H1 (cell line): Measurements from ENCODE around the gene NAXD. TPM values are rescaled to one million over a fixed set of nuclear protein-coding genes. Genes with fewer than 3 reads are reported as not detected.

ENCODE experiments used
- CTCF ChIA-PET: fragments of 300-600 bp; sonication (Branson Sonifier 250); formaldehyde crosslinking; loops from one replicate; lab custom pipeline; 2021; ENCODE audit not compliant: partially characterized antibody; lab: Charles Lee
- POLR2A ChIA-PET: fragments of 300-600 bp; sonication (Branson Sonifier 250); formaldehyde crosslinking; loops from one replicate; lab custom pipeline; 2021; ENCODE audit warnings: inconsistent platforms; ENCODE audit not compliant: partially characterized antibody; lab: Charles Lee
- DNase-seq, 2 experiments: peaks; one replicate each; pipeline versions ENCODE4 v3.0.0 to v3.0.0-alpha.2; 2010 to 2022; ENCODE audit warnings: low spot score in 2 of 2, low read depth in 1 of 2, mixed read lengths in 1 of 2
- FAIRE-seq: peaks from 2 replicates; lab custom pipeline; 2011; peaks lifted over from hg19 to GRCh38; lab: Jason Lieb, UNC
- H2AFZ ChIP-seq: 2 replicates; pipeline ENCODE4 v1.8.1; 2012; ENCODE audit warnings: low read length, inconsistent platforms
- H2AK5ac ChIP-seq: 2 replicates; pipeline ENCODE4 v1.6.1; 2013; ENCODE audit warnings: low read depth, low read length
- H2BK120ac ChIP-seq: replicated peaks from 2 replicates; pipeline ENCODE3; 2013; ENCODE audit warnings: low read depth, low read length, inconsistent platforms
- H2BK12ac ChIP-seq: 2 replicates; pipeline ENCODE4 v1.6.1; 2013; ENCODE audit warnings: low read depth, low read length
- H2BK15ac ChIP-seq: 2 replicates; pipeline ENCODE4 v1.6.1; 2013; ENCODE audit warnings: low read length
- H2BK20ac ChIP-seq: 2 replicates; pipeline ENCODE4 v1.6.1; 2013; ENCODE audit warnings: low read length
- H2BK5ac ChIP-seq: 2 replicates; pipeline ENCODE4 v1.6.1; 2013; ENCODE audit warnings: low read depth, low read length
- H3K14ac ChIP-seq: 2 replicates; pipeline ENCODE4 v1.6.1; 2013; ENCODE audit warnings: inconsistent platforms; ENCODE audit not compliant: insufficient read length
- H3K18ac ChIP-seq: 2 replicates; pipeline ENCODE4 v1.6.1; 2013; ENCODE audit warnings: low read length; ENCODE audit errors: extremely low read depth
- H3K23ac ChIP-seq: 2 replicates; pipeline ENCODE4 v1.6.1; 2013; ENCODE audit warnings: inconsistent platforms; ENCODE audit not compliant: insufficient read length
- H3K23me2 ChIP-seq: 2 replicates; pipeline ENCODE4 v1.6.1; 2013; ENCODE audit warnings: low read depth, low read length
- H3K27ac ChIP-seq: 2 replicates; pipeline ENCODE4 v1.6.1; 2011; ENCODE audit warnings: low read depth, low read length, inconsistent platforms
- H3K27me3 ChIP-seq, 4 experiments: replicated peaks in 1 of 4; 1 replicate in 1 of 4; 2 replicates in 3 of 4; pipeline versions ENCODE4 v1.6.1 to v1.8.1; 2011 to 2013; ENCODE audit warnings: low read length in 3 of 4, mild to moderate bottlenecking in 3 of 4, inconsistent platforms in 2 of 4, mixed read lengths in 2 of 4, moderate library complexity in 1 of 4; ENCODE audit not compliant: control insufficient read depth in 3 of 4, insufficient read depth in 3 of 4; ENCODE audit errors: extremely low read depth in 1 of 4
- H3K36me3 ChIP-seq, 4 experiments: 2 replicates each; pipeline versions ENCODE4 v1.6.1 to v1.8.1; 2011 to 2013; ENCODE audit warnings: mild to moderate bottlenecking in 4 of 4, low read length in 3 of 4, moderate library complexity in 2 of 4, control low read depth in 1 of 4, inconsistent platforms in 1 of 4; ENCODE audit not compliant: insufficient read depth in 4 of 4, control insufficient read depth in 2 of 4
- H3K4ac ChIP-seq: replicated peaks from 2 replicates; pipeline ENCODE3; 2013; ENCODE audit warnings: low read length, low read depth, mixed read lengths, inconsistent platforms; ENCODE audit not compliant: insufficient read length
- H3K4me1 ChIP-seq, 4 experiments: replicated peaks in 1 of 4; 1 replicate in 1 of 4; 2 replicates in 3 of 4; pipeline versions ENCODE4 v1.6.1 to v1.8.1; 2011 to 2013; ENCODE audit warnings: low read length in 3 of 4, inconsistent platforms in 2 of 4, mixed read lengths in 1 of 4; ENCODE audit not compliant: insufficient read depth in 4 of 4, control insufficient read depth in 3 of 4
- H3K4me2 ChIP-seq, 2 experiments: 2 replicates each; pipeline versions ENCODE4 v1.6.1 to v1.8.1; 2011 to 2013; ENCODE audit warnings: low read depth in 2 of 2, low read length in 2 of 2, control low read depth in 1 of 2, inconsistent platforms in 1 of 2, mild to moderate bottlenecking in 1 of 2; ENCODE audit not compliant: insufficient read depth in 1 of 2
- H3K4me3 ChIP-seq, 4 experiments: fragments of 200-600, 300-600 bp in 1 of 4; sonication (generic), shearing (Covaris generic), sonication (Bioruptor Twin) in 1 of 4; 2 replicates each; pipeline versions ENCODE4 v1.5.1 to v1.8.1; 2011 to 2016; ENCODE audit warnings: low read length in 4 of 4, low read depth in 3 of 4, control low read depth in 2 of 4, inconsistent platforms in 2 of 4, mild to moderate bottlenecking in 2 of 4, mixed read lengths in 1 of 4, moderate library complexity in 1 of 4; ENCODE audit not compliant: insufficient read depth in 2 of 4; ENCODE audit errors: extremely low read depth in 1 of 4
- H3K56ac ChIP-seq: replicated peaks from 2 replicates; pipeline ENCODE3; 2013; ENCODE audit warnings: low read depth, mild to moderate bottlenecking, mixed read lengths, low read length, inconsistent platforms; ENCODE audit not compliant: insufficient read length
- H3K79me1 ChIP-seq: 2 replicates; pipeline ENCODE4 v1.6.1; 2013; ENCODE audit warnings: low read depth, low read length, control low read depth
- H3K79me2 ChIP-seq, 2 experiments: 2 replicates each; pipeline versions ENCODE4 v1.6.1 to v1.8.1; 2012 to 2013; ENCODE audit warnings: low read length in 2 of 2, mild to moderate bottlenecking in 2 of 2, inconsistent platforms in 1 of 2; ENCODE audit not compliant: insufficient read depth in 2 of 2, control insufficient read depth in 1 of 2
- H3K9ac ChIP-seq, 4 experiments: replicated peaks in 1 of 4; 1 replicate in 1 of 4; 2 replicates in 3 of 4; pipeline versions ENCODE4 v1.6.1 to v1.8.1; 2011 to 2013; ENCODE audit warnings: low read depth in 3 of 4, low read length in 3 of 4, control low read depth in 2 of 4, mild to moderate bottlenecking in 2 of 4, moderate library complexity in 2 of 4, inconsistent platforms in 1 of 4; ENCODE audit errors: extremely low read depth in 1 of 4
- H3K9me3 ChIP-seq, 2 experiments: 2 replicates each; pipeline versions ENCODE4 v1.6.1 to v1.8.1; 2012 to 2013; ENCODE audit warnings: mild to moderate bottlenecking in 2 of 2, moderate library complexity in 2 of 2, control low read depth in 1 of 2, inconsistent platforms in 1 of 2, low read depth in 1 of 2, low read length in 1 of 2, mixed read lengths in 1 of 2; ENCODE audit not compliant: insufficient read depth in 2 of 2
- H4K20me1 ChIP-seq, 2 experiments: replicated peaks in 1 of 2; 2 replicates each; pipeline versions ENCODE3 to v1.8.1; 2011 to 2013; ENCODE audit warnings: inconsistent platforms in 2 of 2, low read length in 2 of 2, mild to moderate bottlenecking in 1 of 2; ENCODE audit not compliant: insufficient read depth in 2 of 2, control insufficient read depth in 1 of 2
- H4K5ac ChIP-seq: 2 replicates; pipeline ENCODE4 v1.6.1; 2013; ENCODE audit warnings: low read length, low read depth, mixed read lengths, inconsistent platforms; ENCODE audit not compliant: insufficient read length
- H4K8ac ChIP-seq: 2 replicates; pipeline ENCODE4 v1.8.0; 2013; ENCODE audit warnings: mild to moderate bottlenecking, moderate library complexity, low read length, inconsistent platforms; ENCODE audit not compliant: insufficient read depth; ENCODE audit errors: extremely low read depth
- H4K91ac ChIP-seq: replicated peaks from 2 replicates; pipeline ENCODE3; 2013; ENCODE audit warnings: low read length, mixed read lengths, inconsistent platforms; ENCODE audit not compliant: insufficient read length
- CTBP2 ChIP-seq: IDR thresholded peaks from 2 replicates; pipeline ENCODE4 v1.7.0; 2011; ENCODE audit warnings: borderline replicate concordance, mild to moderate bottlenecking, moderate library complexity, mixed read lengths, low read length; ENCODE audit not compliant: insufficient read depth, insufficient read length
- E2F6 ChIP-seq: IDR thresholded peaks from 2 replicates; pipeline ENCODE4 v1.6.1; 2012; ENCODE audit warnings: inconsistent platforms
- EP300 ChIP-seq, 2 experiments: IDR thresholded peaks; 1 replicate in 1 of 2; 2 replicates in 1 of 2; pipeline ENCODE4 v1.6.1; 2011 to 2012; ENCODE audit warnings: low read depth in 2 of 2, low read length in 2 of 2, mild to moderate bottlenecking in 2 of 2, borderline replicate concordance in 1 of 2, inconsistent platforms in 1 of 2, moderate library complexity in 1 of 2
- KDM5A ChIP-seq: fragments of 200-600 bp; IDR thresholded peaks from 2 replicates; pipeline ENCODE4 v1.7.1; 2012; ENCODE audit warnings: mild to moderate bottlenecking, low read length, inconsistent platforms, mixed read lengths
- NRF1 ChIP-seq: IDR thresholded peaks from 2 replicates; pipeline ENCODE4 v1.6.1; 2011; ENCODE audit warnings: mild to moderate bottlenecking, low read depth, low read length, improper control_type of control experiment
- PHF8 ChIP-seq: fragments of 200-600 bp; sonication (generic); conservative IDR thresholded peaks from 2 replicates; pipeline ENCODE4 v1.7.1; 2012; ENCODE audit warnings: low read depth, mild to moderate bottlenecking, inconsistent platforms, low read length, moderate library complexity
- RXRA ChIP-seq: IDR thresholded peaks from 2 replicates; pipeline ENCODE4 v1.6.1; 2011; ENCODE audit warnings: low read depth, mild to moderate bottlenecking, low read length, moderate library complexity; ENCODE audit not compliant: insufficient read depth
- SAP30 ChIP-seq: fragments of 300-600 bp; sonication (generic); IDR thresholded peaks from 2 replicates; pipeline ENCODE4 v1.7.1; 2012; ENCODE audit warnings: low read length, moderate library complexity, mild to moderate bottlenecking, inconsistent platforms; ENCODE audit not compliant: insufficient read depth, insufficient replicate concordance
- SIRT6 ChIP-seq: IDR thresholded peaks from one replicate; pipeline ENCODE4 v1.7.1; 2012; ENCODE audit warnings: low read length, inconsistent platforms
- TCF12 ChIP-seq: IDR thresholded peaks from 2 replicates; pipeline ENCODE4 v1.6.1; 2011; ENCODE audit warnings: low read depth, mild to moderate bottlenecking, low read length
- WGBS, 2 experiments: shearing (Covaris generic) in 1 of 2; methylation state at CpG; one replicate each; pipeline versions ENCODE4 v1.1.6 to v1.1.7; 2013 to 2015; ENCODE audit warnings: low lambda C conversion rate in 2 of 2, mixed read lengths in 2 of 2, inconsistent platforms in 1 of 2, low coverage in 1 of 2, missing lambda C conversion rate in 1 of 2; ENCODE audit not compliant: insufficient replicate concordance in 2 of 2, insufficient coverage in 1 of 2, insufficient read length in 1 of 2; ENCODE audit errors: extremely low coverage in 1 of 2, missing lambda C conversion rate in 1 of 2; 5-methylcytosine and 5-hydroxymethylcytosine counted together
- polyA plus RNA-seq, 7 experiments: library from polyadenylated mRNA; depleted of rRNA in 3 of 7; stranded (reverse) in 5 of 7; unstranded in 2 of 7; fragments of >200 nt in 5 of 7; fragments of 200-250 nt in 2 of 7; gene quantifications; 1 replicate in 5 of 7; 2 replicates in 1 of 7; 4 replicates in 1 of 7; pipeline versions ENCODE4 v1.2.1 to v1.2.3, GENCODE V29; 2011 to 2013; ENCODE audit warnings: missing spikeins in 2 of 7, mixed read lengths in 2 of 7
- total RNA-seq: library from RNA; stranded (reverse); fragmentation: NEBNext Ultra II Directional; extraction: Animal tissue kit (Norgen Biotek cat#: 25700); gene quantifications from 2 replicates; pipeline ENCODE4 v1.2.1, GENCODE V29; 2021

The NAXD gene
- total and polyA plus RNA-seq, 2 of the 8 experiments (the other 6 are each of a cell fraction or from before 2014, with no cell fraction given) = 25.4 to 35.5 TPM

GRCh38 chr13:110625771-110626321 lies 10.5 kb downstream of the NAXD start:
- Histone ChIP-seq H3K4me1 (no peaks in the 10 kb centered on the region; a peak in 1 of 7 replicates), H2AFZ (no peak overlapping the region), H3K23me2 (no peaks in the 10 kb centered on the region), H3K27me3 (no peaks in the 10 kb centered on the region), H4K5ac (no peak overlapping the region), H3K4me2 (no peak overlapping the region), H2AK5ac (no peak overlapping the region), H2BK12ac (no peak overlapping the region), H2BK15ac (no peak overlapping the region), H3K9ac (no peak overlapping the region), H4K91ac (no peak overlapping the region), H3K4ac (no peak overlapping the region), H2BK20ac (no peak overlapping the region), H3K23ac (no peak overlapping the region), H3K4me3 (no peak overlapping the region), H3K79me2 (peaks cover 3 to 77% of the 10 kb centered on the region in 2 experiments), H3K27ac (no peak overlapping the region), H3K79me1 (peaks cover 13% of the 10 kb centered on the region), H4K20me1 (peaks cover 9 to 32% of the 10 kb centered on the region in 2 experiments), H2BK120ac (no peak overlapping the region), H3K14ac (no peak overlapping the region), H4K8ac (peak overlapping the region; percentile 62; the same call in 1 of the 2 replicates), H3K9me3 (no peaks in the 10 kb centered on the region), H3K18ac (no peak overlapping the region), H3K36me3 (peaks cover 0 to 12% (median 7%) of the 10 kb centered on the region in 4 experiments; a peak in 4 of 8 replicates), H3K56ac (no peak overlapping the region), H2BK5ac (no peak overlapping the region)
- CTCF ChIA-PET = interaction anchor here (0.9 to 4.9 kb wide), 4 partner anchors 13 to 47 kb away, joined by 3 to 23 read pairs (median 3); no protein-coding TSS in a partner anchor
- WGBS, 2 experiments = 92% methylated on average over 19 of the region's 19 CpGs; no CpG with 5 or more reads in 1 of the 2 experiments
- no peak for DNase-seq
- no peak for FAIRE-seq
- POLR2A ChIA-PET = interaction anchor here (1.1 to 1.7 kb wide), 4 partner anchors 10 to 21 kb away, joined by 3 to 4 read pairs (median 3); no protein-coding TSS in a partner anchor
- TF ChIP-seq PHF8 = no peak
- no peak for TF ChIP-seq RXRA
- TF ChIP-seq E2F6 = no peak
- no peak for TF ChIP-seq TCF12
- TF ChIP-seq SAP30 = no peak
- no peak for TF ChIP-seq NRF1
- no peak for TF ChIP-seq SIRT6
- TF ChIP-seq CTBP2 = no peak
- no peak for TF ChIP-seq EP300 (IDR thresholded peaks at IDR 0.05; ENCODE audit: borderline replicate concordance in 1 of 2, low read depth in 2 of 2, low read length in 2 of 2)
- no peak for TF ChIP-seq KDM5A
